ENCODE measurements around the gene KLHDC8B. TPM values are rescaled to one million over a fixed set of nuclear protein-coding genes. Genes with fewer than 3 reads are reported as not detected.

KLHDC8B gene
- total RNA-seq: 1 to 10 TPM; 1.2 to 1.4 TPM

DNA sequence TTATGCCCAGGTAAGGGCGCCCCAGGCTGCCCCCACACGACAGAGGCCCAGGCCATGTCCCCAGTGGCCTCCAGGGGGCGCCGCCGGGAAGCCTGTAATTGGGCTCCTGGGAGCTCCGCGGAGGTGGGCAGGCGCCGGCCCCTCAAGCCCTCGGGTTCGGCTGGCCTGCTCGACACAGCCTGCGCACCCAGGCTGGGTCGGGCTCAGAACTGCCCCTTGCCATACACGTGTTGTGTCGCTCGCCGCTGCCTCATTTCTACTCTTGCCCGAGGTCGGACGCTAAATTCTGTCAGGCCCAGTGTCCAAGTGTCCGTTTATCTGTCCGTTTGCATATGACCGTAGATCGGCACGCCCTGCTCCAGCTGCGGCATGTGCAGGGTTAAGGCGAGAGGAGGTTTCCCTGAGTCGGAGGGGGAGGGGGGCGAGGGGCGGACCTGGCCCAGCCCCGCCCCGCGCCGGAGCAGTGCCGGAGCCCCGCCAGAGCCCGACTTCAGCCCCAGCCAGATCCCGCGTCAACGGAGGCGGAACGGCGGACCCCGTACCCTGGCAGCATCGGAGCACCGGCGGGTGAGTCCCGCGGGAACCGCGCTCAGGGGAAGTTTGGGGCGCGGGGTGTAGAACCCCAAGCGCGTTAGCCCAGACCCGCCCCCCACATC is at the start of gene KLHDC8B:
KLHDC8B (plus strand) TSS at position 480 of the 656 bp plus-strand sequence. CDS start 1,172 bp downstream, outside the sequence.
- peak; percentile 85 for DNase-seq
- ChIA-PET CTCF (interaction anchor here (0.6 to 2.8 kb wide), 21 partner anchors 10 to 299 kb away, joined by 3 to 17 read pairs (median 4); partner anchors contain the start of genes DAG1, QRICH1, USP19 and USP4), POLR2A (interaction anchor here (0.8 to 1.5 kb wide), 3 partner anchors 50 to 150 kb away, joined by 3 to 7 read pairs (median 3); partner anchors contain the start of genes NDUFAF3 and USP19)
- H3K36me3 Mint-ChIP-seq (ENCODE audit: low read depth): peaks cover 3% of the 10 kb centered on the region
- H3K27ac Mint-ChIP-seq: no peak within 1 kb of the TSS
- H3K4me1 Mint-ChIP-seq: peaks cover 16% of the 10 kb centered on the region
- peaks cover 2% of the 10 kb centered on the region for H3K27me3 Mint-ChIP-seq
- H3K9me3 Mint-ChIP-seq: peaks cover 2% of the 10 kb centered on the region
- H3K4me3 Mint-ChIP-seq: peak within 1 kb of the TSS; percentile 76

DNA sequence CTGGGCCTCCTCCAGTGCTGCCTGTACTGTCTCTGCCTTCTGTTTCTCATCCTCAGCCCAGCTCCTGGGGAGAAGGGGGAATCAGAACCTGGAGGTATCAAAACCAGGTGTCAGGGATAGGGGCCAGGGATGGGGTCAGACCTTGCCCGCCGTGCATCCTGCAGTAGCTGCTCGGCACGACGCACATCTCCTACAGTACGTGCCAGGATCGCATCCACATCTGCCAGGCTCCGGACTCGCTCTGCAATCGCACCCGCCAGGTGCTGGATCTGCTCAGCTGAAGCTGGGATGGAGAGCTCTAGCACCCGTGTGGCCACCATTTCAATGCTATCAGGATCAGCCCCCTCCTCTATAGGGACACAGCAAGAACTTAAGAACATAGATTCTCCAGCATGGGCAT is 49.4 kb upstream of the KLHDC8B start:
- Mint-ChIP-seq H3K4me1 (peaks cover 24% of the 10 kb centered on the region), H3K27me3 (no peaks in the 10 kb centered on the region), H3K27ac (peak overlapping the region; percentile 90), H3K36me3 (ENCODE audit: low read depth) (peaks cover 19% of the 10 kb centered on the region), H3K9me3 (no peaks in the 10 kb centered on the region), H3K4me3 (no peak overlapping the region)
- CTCF ChIA-PET: no interaction called here
- no peak for DNase-seq
- POLR2A ChIA-PET: interaction anchor here (0.6 to 4.4 kb wide), 7 partner anchors 10 to 350 kb away, joined by 3 to 75 read pairs (median 6); partner anchors contain the start of genes KLHDC8B, QARS1 and QRICH1

DNA sequence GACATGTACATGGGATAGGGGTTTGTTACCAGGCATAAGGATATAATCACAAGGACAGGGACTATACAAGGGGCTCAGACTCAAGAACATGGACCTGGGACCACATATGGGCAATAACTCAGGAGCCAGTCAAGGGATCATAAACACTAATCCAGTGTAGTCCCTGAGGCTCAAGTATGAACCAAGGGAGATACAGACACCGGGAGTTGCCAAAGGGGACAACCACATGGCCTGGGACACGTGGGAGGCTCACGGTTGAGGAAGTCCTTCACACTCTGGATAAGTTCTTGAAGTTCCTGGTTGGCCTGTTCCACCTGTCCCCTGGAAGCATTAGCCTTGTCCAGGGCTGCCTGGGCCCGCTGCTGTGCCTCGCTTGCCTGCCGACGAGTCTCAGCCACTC is 48.9 kb upstream of the KLHDC8B start:
- H3K27me3 Mint-ChIP-seq: no peaks in the 10 kb centered on the region
- DNase-seq: no peak
- no peak overlapping the region for H3K4me3 Mint-ChIP-seq
- ChIA-PET CTCF (no interaction called here), POLR2A (interaction anchor here (4.4 kb wide), 1 partner anchor 28 kb away, joined by 75 read pairs; the partner anchor contains the start of gene QRICH1)
- H3K36me3 Mint-ChIP-seq (ENCODE audit: low read depth): peaks cover 16% of the 10 kb centered on the region
- peak overlapping the region; percentile 90 for H3K27ac Mint-ChIP-seq
- H3K9me3 Mint-ChIP-seq: no peaks in the 10 kb centered on the region
- H3K4me1 Mint-ChIP-seq: peaks cover 24% of the 10 kb centered on the region

DNA sequence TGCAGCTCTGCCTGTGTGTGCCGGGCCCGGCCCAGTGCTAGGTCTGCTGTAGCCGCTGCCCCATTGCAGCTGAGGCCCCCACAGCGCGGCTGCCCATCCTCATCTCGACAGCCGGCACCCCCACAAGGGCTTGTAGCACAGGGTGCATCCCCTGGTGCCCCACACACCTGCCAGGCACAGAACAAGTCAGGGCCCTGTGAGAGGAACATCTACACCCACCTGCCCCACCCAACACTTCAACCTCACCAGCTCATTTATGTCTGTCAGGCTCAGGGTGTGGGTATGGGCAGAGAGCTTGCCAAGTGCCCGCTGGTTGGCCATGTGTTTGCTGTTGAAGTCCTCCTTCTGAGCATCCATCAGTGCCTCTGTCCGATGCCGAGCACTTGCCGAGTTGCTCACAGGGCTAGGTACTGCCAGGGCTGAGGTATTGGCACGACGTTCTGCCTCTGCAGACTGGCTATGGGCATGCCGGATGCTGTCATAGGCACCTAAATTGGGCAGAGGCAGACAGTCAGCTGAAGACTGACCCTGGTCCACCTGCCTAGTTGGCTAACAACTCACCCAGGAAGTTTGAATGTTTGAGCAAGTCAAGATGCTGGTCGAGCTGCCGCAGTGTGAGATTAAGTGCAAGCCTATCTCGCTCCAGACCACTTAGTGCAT is 48.4 kb upstream of the KLHDC8B start:
- no peaks in the 10 kb centered on the region for H3K9me3 Mint-ChIP-seq
- H3K36me3 Mint-ChIP-seq (ENCODE audit: low read depth): peaks cover 11% of the 10 kb centered on the region
- CTCF ChIA-PET: no interaction called here
- POLR2A ChIA-PET: interaction anchor here (4.4 kb wide), 1 partner anchor 29 kb away, joined by 75 read pairs; the partner anchor contains the start of gene QRICH1
- no peak for DNase-seq
- no peak overlapping the region for H3K27ac Mint-ChIP-seq
- H3K27me3 Mint-ChIP-seq: no peaks in the 10 kb centered on the region
- H3K4me3 Mint-ChIP-seq: no peak overlapping the region
- peaks cover 22% of the 10 kb centered on the region for H3K4me1 Mint-ChIP-seq

DNA sequence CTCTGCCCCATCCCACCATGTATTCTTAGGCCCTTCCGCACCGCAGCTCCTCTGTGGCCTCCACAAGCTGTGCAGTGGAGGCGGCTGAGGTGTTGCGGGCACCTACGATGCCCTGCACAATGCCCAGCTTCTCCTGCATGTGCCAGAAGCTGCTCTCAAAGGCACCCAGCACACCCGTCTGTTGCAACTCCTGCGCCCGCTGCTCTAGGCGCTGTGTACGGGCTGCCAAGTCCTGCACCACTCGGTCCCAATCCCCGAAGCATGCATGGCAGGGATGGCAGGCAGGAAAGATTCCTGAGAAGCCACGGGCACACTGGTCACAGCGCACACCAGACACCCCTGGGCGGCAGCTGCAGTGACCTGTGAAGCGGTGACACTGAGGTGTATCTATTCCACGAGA is 47.7 kb upstream of the KLHDC8B start:
- DNase-seq: no peak
- CTCF ChIA-PET: no interaction called here
- Mint-ChIP-seq H3K9me3 (no peaks in the 10 kb centered on the region), H3K4me1 (peaks cover 22% of the 10 kb centered on the region), H3K4me3 (no peak overlapping the region), H3K27ac (no peak overlapping the region), H3K27me3 (no peaks in the 10 kb centered on the region), H3K36me3 (ENCODE audit: low read depth) (peaks cover 10% of the 10 kb centered on the region)
- POLR2A ChIA-PET: no interaction called here

DNA sequence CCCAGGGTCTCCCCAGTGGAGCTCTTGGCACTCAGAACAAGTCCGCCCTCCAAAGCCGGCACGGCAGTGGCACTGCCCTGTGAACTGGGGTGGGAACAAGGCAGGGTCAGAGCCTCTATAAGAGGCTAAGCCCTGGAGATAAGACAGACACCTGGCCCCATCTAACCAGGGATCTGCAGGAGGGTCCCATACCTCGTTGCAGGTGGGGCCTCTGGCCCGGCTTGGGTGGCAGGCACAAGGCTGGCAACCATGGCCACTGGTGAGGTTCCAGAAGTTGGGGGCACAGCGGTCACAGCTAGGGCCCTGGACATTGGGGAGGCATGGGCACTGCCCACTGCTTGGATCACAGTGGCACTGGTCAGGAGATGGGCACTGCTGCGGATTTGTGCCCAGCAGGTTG is 47.2 kb upstream of the KLHDC8B start:
- peaks cover 5% of the 10 kb centered on the region for H3K36me3 Mint-ChIP-seq (ENCODE audit: low read depth)
- no peaks in the 10 kb centered on the region for H3K27me3 Mint-ChIP-seq
- no peak for DNase-seq
- H3K4me3 Mint-ChIP-seq: no peak overlapping the region
- H3K27ac Mint-ChIP-seq: no peak overlapping the region
- peaks cover 19% of the 10 kb centered on the region for H3K4me1 Mint-ChIP-seq
- H3K9me3 Mint-ChIP-seq: no peaks in the 10 kb centered on the region
- POLR2A ChIA-PET: no interaction called here
- CTCF ChIA-PET: interaction anchor here (1.6 kb wide), 1 partner anchor 31 kb away, joined by 3 read pairs; the partner anchor contains the start of gene QRICH1

DNA sequence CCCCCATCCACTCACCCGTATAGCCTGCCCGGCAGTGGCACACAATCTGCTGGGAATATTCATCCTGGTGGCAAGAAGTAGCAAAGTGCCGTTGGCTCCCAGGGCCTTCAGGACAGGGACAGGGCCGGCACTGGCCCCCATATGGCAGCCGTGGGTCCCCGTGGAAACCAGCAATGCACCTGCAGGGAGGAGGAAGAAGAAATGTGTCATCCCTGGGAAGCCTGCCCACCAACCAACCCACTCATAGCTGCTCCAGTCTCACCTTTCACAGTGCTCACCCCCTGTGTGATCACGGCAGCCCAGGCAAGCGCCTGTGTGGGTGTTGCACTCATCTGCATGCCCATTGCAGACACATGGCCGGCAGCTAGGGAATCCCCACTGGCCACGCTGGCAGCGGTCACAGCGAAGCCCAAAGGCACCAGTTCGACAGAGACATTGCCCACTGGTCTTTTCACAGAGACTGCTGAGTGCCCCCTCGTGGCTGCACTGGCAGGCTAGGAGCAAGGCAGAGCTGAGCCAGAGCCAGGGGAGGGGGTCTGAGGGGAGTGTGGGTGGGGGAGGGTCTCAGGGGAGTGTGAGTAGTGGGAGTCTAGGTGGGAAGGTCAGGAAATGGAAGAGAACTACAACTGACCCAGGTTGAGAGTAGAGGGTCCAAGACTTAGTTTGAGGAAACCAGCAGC is 46.3 kb upstream of the KLHDC8B start:
- ChIA-PET POLR2A (no interaction called here), CTCF (interaction anchor here (1.6 kb wide), 1 partner anchor 31 kb away, joined by 3 read pairs; the partner anchor contains the start of gene QRICH1)
- no peak for DNase-seq
- no peak overlapping the region for H3K4me3 Mint-ChIP-seq
- no peaks in the 10 kb centered on the region for H3K9me3 Mint-ChIP-seq
- no peaks in the 10 kb centered on the region for H3K27me3 Mint-ChIP-seq
- H3K4me1 Mint-ChIP-seq: peaks cover 12% of the 10 kb centered on the region
- H3K27ac Mint-ChIP-seq: no peak overlapping the region
- no peaks in the 10 kb centered on the region for H3K36me3 Mint-ChIP-seq (ENCODE audit: low read depth)

DNA sequence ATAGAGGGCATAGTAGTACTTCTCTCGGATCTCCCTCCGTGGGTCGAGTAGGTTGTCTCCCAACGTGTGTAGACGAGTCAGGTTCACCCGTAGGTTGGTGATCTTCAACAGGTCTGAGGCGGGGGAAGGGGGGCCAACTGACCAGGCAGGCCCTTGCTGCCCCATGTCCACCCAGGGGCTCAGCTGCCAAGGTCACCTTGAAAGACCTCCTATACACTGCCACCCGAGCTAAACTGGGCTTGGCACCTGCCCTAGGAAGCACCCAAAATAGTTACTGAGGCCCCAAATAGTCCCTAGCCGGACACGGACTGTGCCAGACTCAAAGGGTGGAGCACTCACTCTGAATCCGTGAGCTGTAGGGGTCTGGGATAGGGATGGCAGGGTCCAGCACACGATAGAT is 40.4 kb upstream of the KLHDC8B start:
- H3K36me3 Mint-ChIP-seq (ENCODE audit: low read depth): no peaks in the 10 kb centered on the region
- H3K27me3 Mint-ChIP-seq: peaks cover 5% of the 10 kb centered on the region
- CTCF ChIA-PET: no interaction called here
- POLR2A ChIA-PET: interaction anchor here (2.0 kb wide), 1 partner anchor 10 kb away, joined by 6 read pairs; the partner anchor contains the start of gene USP19
- H3K4me1 Mint-ChIP-seq: no peaks in the 10 kb centered on the region
- DNase-seq: no peak
- H3K27ac Mint-ChIP-seq: no peak overlapping the region
- no peaks in the 10 kb centered on the region for H3K9me3 Mint-ChIP-seq
- H3K4me3 Mint-ChIP-seq: no peak overlapping the region

DNA sequence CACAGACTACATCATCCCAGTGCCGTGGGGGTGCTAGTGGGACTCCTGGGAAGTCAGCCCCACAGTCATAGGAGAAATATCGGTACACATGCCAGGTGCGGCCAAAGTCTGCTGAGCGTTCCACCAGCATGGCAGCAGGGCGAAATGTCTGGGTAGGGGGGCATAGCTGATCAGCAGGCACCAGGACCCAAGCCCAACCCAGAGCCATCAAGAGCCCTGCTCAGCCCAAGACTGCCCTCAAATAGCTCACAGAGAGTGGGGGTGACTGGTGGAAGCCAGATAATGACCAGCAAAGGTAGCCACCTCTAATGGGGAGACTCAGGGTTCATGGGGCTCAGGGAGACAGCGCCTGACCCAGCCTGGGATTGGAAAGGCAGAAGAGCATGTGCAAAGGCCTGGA is 39.8 kb upstream of the KLHDC8B start:
- H3K27me3 Mint-ChIP-seq: peaks cover 5% of the 10 kb centered on the region
- ChIA-PET POLR2A (interaction anchor here (2.0 to 2.5 kb wide), 2 partner anchors 11 to 38 kb away, joined by 6 to 10 read pairs; partner anchors contain the start of genes QRICH1 and USP19), CTCF (no interaction called here)
- H3K36me3 Mint-ChIP-seq (ENCODE audit: low read depth): no peaks in the 10 kb centered on the region
- no peak for DNase-seq
- no peak overlapping the region for H3K4me3 Mint-ChIP-seq
- no peaks in the 10 kb centered on the region for H3K9me3 Mint-ChIP-seq
- H3K4me1 Mint-ChIP-seq: no peaks in the 10 kb centered on the region
- no peak overlapping the region for H3K27ac Mint-ChIP-seq

DNA sequence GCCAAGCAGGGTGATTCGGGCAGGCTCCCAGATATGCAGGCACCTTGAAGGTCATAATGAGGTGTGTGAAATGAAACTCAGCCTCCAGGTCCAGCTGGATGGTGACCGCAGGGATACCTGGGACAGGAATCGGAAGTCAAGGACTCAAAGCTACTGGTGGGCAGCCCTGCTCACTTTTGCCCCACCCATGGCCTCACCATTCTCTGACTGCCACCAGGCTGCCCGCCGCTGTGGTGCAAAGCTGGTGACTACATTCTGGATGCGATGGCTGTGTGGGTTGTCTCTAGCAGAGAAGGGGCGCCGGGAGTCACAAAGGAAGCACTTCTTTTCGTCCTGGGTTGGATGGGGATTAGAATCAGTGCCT is 39.3 kb upstream of the KLHDC8B start:
- H3K4me3 Mint-ChIP-seq: no peak overlapping the region
- no peak overlapping the region for H3K27ac Mint-ChIP-seq
- peaks cover 5% of the 10 kb centered on the region for H3K27me3 Mint-ChIP-seq
- H3K36me3 Mint-ChIP-seq (ENCODE audit: low read depth): no peaks in the 10 kb centered on the region
- DNase-seq: no peak
- no peaks in the 10 kb centered on the region for H3K4me1 Mint-ChIP-seq
- POLR2A ChIA-PET: interaction anchor here (2.0 to 2.5 kb wide), 2 partner anchors 11 to 39 kb away, joined by 6 to 10 read pairs; partner anchors contain the start of genes QRICH1 and USP19
- no peaks in the 10 kb centered on the region for H3K9me3 Mint-ChIP-seq
- CTCF ChIA-PET: no interaction called here

DNA sequence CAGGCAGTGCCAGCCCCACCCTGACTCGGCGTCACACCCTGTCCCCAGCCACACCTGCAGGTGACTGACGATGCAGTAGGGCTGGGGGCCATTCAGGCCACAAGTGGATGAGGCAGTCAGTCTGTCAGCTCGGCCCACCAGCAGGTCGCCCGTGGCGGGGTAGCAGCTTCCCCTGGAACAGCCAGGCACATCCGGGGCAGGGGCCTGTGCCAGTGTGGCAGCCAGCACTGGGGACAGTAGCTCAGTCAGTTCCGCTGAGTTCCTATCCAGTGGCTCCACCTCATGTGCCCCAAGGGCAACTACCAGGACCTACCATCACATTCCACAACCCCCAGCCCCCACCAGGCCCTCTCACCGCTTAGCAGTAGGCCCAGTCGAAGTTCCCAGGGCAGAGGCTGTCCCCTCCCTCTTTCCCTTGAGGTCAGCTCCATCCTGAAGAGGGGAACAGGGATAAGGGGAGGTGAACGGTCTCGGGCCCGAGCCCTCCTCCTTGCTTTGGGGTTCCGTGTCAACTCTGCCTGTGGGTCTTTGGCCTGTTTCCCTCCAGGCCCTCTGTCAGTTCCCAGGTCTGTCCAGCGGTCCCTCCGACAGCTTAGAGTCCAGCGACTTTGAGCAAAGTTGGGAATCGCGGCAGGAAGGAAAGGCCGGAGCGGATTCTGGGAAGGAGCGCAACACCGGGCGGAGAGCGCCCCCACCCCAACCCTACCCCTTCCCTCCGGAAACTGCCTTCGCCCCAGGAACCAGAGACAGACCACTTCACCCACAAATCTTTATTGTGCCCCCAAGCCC is 38.8 kb upstream of the KLHDC8B start, which contains the start of gene LAMB2:
LAMB2 (minus strand) TSS at position 614 of the 789 bp plus-strand sequence; CDS start at position 431, 183 bp downstream.
- POLR2A ChIA-PET: interaction anchor here (2.0 to 2.5 kb wide), 2 partner anchors 12 to 39 kb away, joined by 6 to 10 read pairs; partner anchors contain the start of genes QRICH1 and USP19
- Mint-ChIP-seq H3K4me3 (no peak within 1 kb of the TSS), H3K27ac (no peak within 1 kb of the TSS), H3K4me1 (no peaks in the 10 kb centered on the region), H3K36me3 (ENCODE audit: low read depth) (no peaks in the 10 kb centered on the region), H3K27me3 (peaks cover 8% of the 10 kb centered on the region), H3K9me3 (no peaks in the 10 kb centered on the region)
- CTCF ChIA-PET: no interaction called here
- DNase-seq: no peak
